ENCODE measurements around the gene HS1BP3.

DNA sequence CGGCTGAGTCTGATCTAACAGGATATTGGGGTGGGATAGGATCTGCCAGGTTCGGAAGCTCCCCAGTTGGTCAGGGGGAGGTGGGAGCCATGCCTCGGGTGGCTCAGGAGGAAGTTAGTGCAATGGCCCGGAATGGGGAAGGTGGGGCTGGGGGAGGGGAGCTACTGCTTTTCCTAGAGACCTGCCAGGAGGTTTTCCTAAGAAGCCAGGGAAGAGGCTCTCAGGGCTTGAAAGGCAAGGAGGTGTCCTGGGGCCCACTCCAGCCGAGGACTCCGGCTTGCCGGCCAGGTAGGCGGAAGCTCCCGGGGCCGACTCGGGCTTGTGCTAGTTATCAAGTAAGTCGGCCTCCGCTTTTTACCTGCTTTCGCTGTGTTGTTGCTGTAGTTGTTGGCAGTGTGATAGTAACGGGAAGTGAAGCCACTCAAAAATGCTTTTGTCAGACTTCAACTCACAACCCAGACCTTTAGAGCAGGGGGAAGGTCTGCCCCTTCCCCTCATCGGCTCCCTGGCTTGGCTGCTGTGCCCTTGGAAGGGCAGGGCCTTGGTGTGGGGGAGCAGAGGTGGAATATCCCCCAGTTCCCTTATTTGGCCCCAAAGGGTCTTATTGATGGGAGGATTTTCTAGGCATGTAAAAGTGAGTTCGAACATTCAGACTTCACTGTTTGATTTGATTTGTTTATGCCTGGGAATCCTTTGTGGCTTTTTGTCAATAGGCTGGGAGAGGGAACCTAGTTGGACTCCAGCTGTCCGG, 21.5 kb upstream of the HS1BP3 start:
- TF ChIP-seq POLR2AphosphoS5 (IDR thresholded peaks at IDR 0.05; ENCODE audit: insufficient read depth in 1 of 2, low read depth in 1 of 2) (no peak), POLR2A (IDR thresholded peaks at IDR 0.05) (no peak)
